WTC11 (cell line): ENCODE data around the gene PRKN. TPM values are rescaled to one million over a fixed set of nuclear protein-coding genes. Genes with fewer than 3 reads are reported as not detected.

Experiments used
- ATAC-seq: fragments of 200-7000 bp; cut with Tn5 transposase; 2 replicates; pipeline ENCODE4 v1.10.0; 2021; ENCODE audit warnings: mild to moderate bottlenecking, moderate library complexity
- CTCF ChIA-PET: fragments of 300-600 bp; sonication (Branson Sonifier 250); formaldehyde crosslinking; loops from one replicate; lab custom pipeline; 2021; ENCODE audit warnings: antibody characterized with exemption; lab: Charles Lee
- POLR2A ChIA-PET: fragments of 350-600 bp; sonication (Branson Sonifier 250); formaldehyde crosslinking; loops from one replicate; lab custom pipeline; 2021; ENCODE audit warnings: antibody characterized with exemption; lab: Charles Lee
- DNase-seq: peaks from one replicate; pipeline ENCODE4 v3.0.0; 2021; ENCODE audit warnings: low spot score
- H3K27ac Mint-ChIP-seq: 2 replicates; pipeline ENCODE4 v1.8.0; 2021; ENCODE audit warnings: mixed read lengths
- H3K27me3 Mint-ChIP-seq: 2 replicates; pipeline ENCODE4 v1.8.0; 2021; ENCODE audit warnings: low read depth, mild to moderate bottlenecking, moderate library complexity, mixed read lengths
- H3K36me3 Mint-ChIP-seq: 2 replicates; pipeline ENCODE4 v1.8.0; 2021; ENCODE audit warnings: mixed read lengths
- H3K4me1 Mint-ChIP-seq: 2 replicates; pipeline ENCODE4 v1.8.0; 2022; ENCODE audit warnings: mixed read lengths
- H3K4me3 Mint-ChIP-seq: 2 replicates; pipeline ENCODE4 v1.8.0; 2021; ENCODE audit warnings: mild to moderate bottlenecking, moderate library complexity, mixed read lengths
- H3K9me3 Mint-ChIP-seq: 2 replicates; pipeline ENCODE4 v1.8.0; 2021; ENCODE audit warnings: mixed read lengths
- AFF4 ChIP-seq: sonication (generic); formaldehyde crosslinking; IDR thresholded peaks from 2 replicates; pipeline ENCODE4 v1.8.1; 2023; ENCODE audit warnings: mild to moderate bottlenecking, missing genetic modification reagents, borderline replicate concordance
- CREB1 ChIP-seq: sonication (generic); formaldehyde crosslinking; IDR thresholded peaks from 2 replicates; pipeline ENCODE4 v1.8.0; 2023; ENCODE audit warnings: mild to moderate bottlenecking, missing genetic modification reagents
- E2F1 ChIP-seq: sonication (generic); formaldehyde crosslinking; IDR thresholded peaks from 2 replicates; pipeline ENCODE4 v1.8.0; 2022; ENCODE audit warnings: mild to moderate bottlenecking, missing genetic modification reagents
- ERG ChIP-seq: fragments of 250-450 bp; sonication (Bioruptor Pico); IDR thresholded peaks from 2 replicates; pipeline ENCODE4 v1.8.0; 2021; ENCODE audit warnings: mild to moderate bottlenecking
- ETV6 ChIP-seq: sonication (generic); formaldehyde crosslinking; IDR thresholded peaks from 2 replicates; pipeline ENCODE4 v1.8.1; 2022; ENCODE audit warnings: mild to moderate bottlenecking, missing genetic modification reagents
- IRF1 ChIP-seq: sonication (generic); formaldehyde crosslinking; IDR thresholded peaks from 2 replicates; pipeline ENCODE4 v1.8.0; 2023; ENCODE audit warnings: missing genetic modification reagents
- IRF2 ChIP-seq: sonication (generic); formaldehyde crosslinking; IDR thresholded peaks from 2 replicates; pipeline ENCODE4 v1.8.0; 2022; ENCODE audit warnings: low read depth, missing genetic modification reagents, borderline replicate concordance
- MAX ChIP-seq: sonication (generic); formaldehyde crosslinking; IDR thresholded peaks from 2 replicates; pipeline ENCODE4 v1.8.0; 2022; ENCODE audit warnings: mild to moderate bottlenecking, missing genetic modification reagents
- MYBL2 ChIP-seq: sonication (generic); formaldehyde crosslinking; IDR thresholded peaks from 2 replicates; pipeline ENCODE4 v1.8.1; 2023; ENCODE audit warnings: mild to moderate bottlenecking, moderate library complexity, missing genetic modification reagents
- NR1H2 ChIP-seq: sonication (generic); formaldehyde crosslinking; IDR thresholded peaks from 2 replicates; pipeline ENCODE4 v1.9.0; 2021; ENCODE audit warnings: mild to moderate bottlenecking, moderate library complexity, missing genetic modification reagents
- NR2C2 ChIP-seq: sonication (generic); formaldehyde crosslinking; IDR thresholded peaks from 2 replicates; pipeline ENCODE4 v1.8.0; 2022; ENCODE audit warnings: mild to moderate bottlenecking, missing genetic modification reagents
- NR3C1 ChIP-seq: sonication (generic); formaldehyde crosslinking; conservative IDR thresholded peaks from 2 replicates; pipeline ENCODE4 v1.8.1; 2023; ENCODE audit warnings: low read depth, mild to moderate bottlenecking, missing genetic modification reagents
- RELA ChIP-seq: sonication (generic); formaldehyde crosslinking; IDR thresholded peaks from 2 replicates; pipeline ENCODE4 v1.8.1; 2022; ENCODE audit warnings: missing genetic modification reagents, mild to moderate bottlenecking, borderline replicate concordance
- TEAD1 ChIP-seq: sonication (generic); formaldehyde crosslinking; IDR thresholded peaks from 2 replicates; pipeline ENCODE4 v1.8.0; 2022; ENCODE audit warnings: mild to moderate bottlenecking, missing genetic modification reagents
- USF2 ChIP-seq: sonication (generic); formaldehyde crosslinking; IDR thresholded peaks from 2 replicates; pipeline ENCODE4 v1.8.1; 2023; ENCODE audit warnings: mild to moderate bottlenecking, missing genetic modification reagents, moderate library complexity
- ZBTB21 ChIP-seq: sonication (generic); formaldehyde crosslinking; IDR thresholded peaks from 2 replicates; pipeline ENCODE4 v1.8.1; 2023; ENCODE audit warnings: mild to moderate bottlenecking, missing genetic modification reagents, borderline replicate concordance
- ZMAT4 ChIP-seq: fragments of 250-450 bp; sonication (Bioruptor Pico); IDR thresholded peaks from 2 replicates; pipeline ENCODE4 v1.9.0; 2021; ENCODE audit warnings: mild to moderate bottlenecking
- ZNF317 ChIP-seq: sonication (generic); formaldehyde crosslinking; IDR thresholded peaks from 2 replicates; pipeline ENCODE4 v1.8.1; 2023; ENCODE audit warnings: low read depth, mild to moderate bottlenecking, moderate library complexity, missing genetic modification reagents, borderline replicate concordance
- ZNF425 ChIP-seq: fragments of 250-450 bp; sonication (Bioruptor Pico); conservative IDR thresholded peaks from 2 replicates; pipeline ENCODE4 v1.9.0; 2021; ENCODE audit warnings: mild to moderate bottlenecking
- ZSCAN18 ChIP-seq: fragments of 250-450 bp; sonication (Bioruptor Pico); IDR thresholded peaks from 2 replicates; pipeline ENCODE4 v2.1.2; 2022; ENCODE audit warnings: mild to moderate bottlenecking, moderate library complexity
- total RNA-seq: library from RNA; stranded (reverse); gene quantifications from 3 replicates; pipeline ENCODE4 v1.2.3, GENCODE V29; 2021

Gene PRKN
- total RNA-seq, 1 experiment from 2014 or later, result 0.59 TPM

- H3K27me3 Mint-ChIP-seq, result no peaks in the 10 kb centered on the region
- ChIA-PET POLR2A (no interaction called here), CTCF (no interaction called here)
- ATAC-seq (no peak), DNase-seq (no peak)
- H3K4me3 Mint-ChIP-seq, result no peak overlapping the region
- H3K4me1 Mint-ChIP-seq, result peaks cover 10% of the 10 kb centered on the region
- H3K36me3 Mint-ChIP-seq, result peaks cover 9% of the 10 kb centered on the region
- H3K9me3 Mint-ChIP-seq, result peaks cover 12% of the 10 kb centered on the region
- H3K27ac Mint-ChIP-seq, result no peak overlapping the region
- no peak for TF ChIP-seq AFF4 (CRISPR knock-in tag)
- TF ChIP-seq NR3C1 (CRISPR knock-in tag), result no peak
- TF ChIP-seq NR2C2 (CRISPR knock-in tag), result no peak
- no peak for TF ChIP-seq MYBL2
- TF ChIP-seq ERG (CRISPR knock-in tag), result no peak
- TF ChIP-seq ZMAT4 (CRISPR knock-in tag), result no peak
- no peak for TF ChIP-seq TEAD1 (CRISPR knock-in tag)
- no peak for TF ChIP-seq USF2 (CRISPR knock-in tag)
- no peak for TF ChIP-seq ZNF317
- no peak for TF ChIP-seq ZSCAN18 (CRISPR knock-in tag)
- no peak for TF ChIP-seq IRF2 (CRISPR knock-in tag)
- no peak for TF ChIP-seq E2F1 (CRISPR knock-in tag)
- TF ChIP-seq RELA (CRISPR knock-in tag), result no peak
- TF ChIP-seq CREB1 (CRISPR knock-in tag), result no peak
Observed at GRCh38 chr6:161634916-161635315, 1092.7 kb downstream of the PRKN start.

- Mint-ChIP-seq H3K27ac (no peak overlapping the region), H3K4me1 (peaks cover 4% of the 10 kb centered on the region; the same call in 1 of the 2 replicates), H3K9me3 (peaks cover 10% of the 10 kb centered on the region), H3K36me3 (0 out of 2 replicates have a peak, but pooled peaks cover 5% of the 10 kb centered on the region), H3K27me3 (peaks cover 13% of the 10 kb centered on the region), H3K4me3 (no peak overlapping the region)
- ChIA-PET CTCF (no interaction called here), POLR2A (no interaction called here)
- ATAC-seq, result no peak
- DNase-seq, result no peak
- TF ChIP-seq MYBL2, result no peak
- TF ChIP-seq NR1H2 (CRISPR knock-in tag), result no peak
- TF ChIP-seq ZMAT4 (CRISPR knock-in tag), result no peak
- no peak for TF ChIP-seq MAX (CRISPR knock-in tag)
- TF ChIP-seq ETV6 (CRISPR knock-in tag), result no peak
- TF ChIP-seq ZBTB21 (CRISPR knock-in tag), result no peak
- TF ChIP-seq ZNF425, result no peak
- no peak for TF ChIP-seq IRF1
- no peak for TF ChIP-seq CREB1 (CRISPR knock-in tag)
Observed at GRCh38 chr6:161631676-161632194, 1095.8 kb downstream of the PRKN start.
